Kidney glomerular epithelial cell (primary cell): ENCODE data around the gene EFCAB5.
"Not testable (repeated sequence)": the region's sequence is repeated elsewhere in the genome, so short reads cannot be mapped to it uniquely, and the experiment has no call there.

Source experiments
- DNase-seq: peaks from one replicate; lab custom pipeline; 2025; lab: John Stamatoyannopoulos, UW

EFCAB5 gene

DNA sequence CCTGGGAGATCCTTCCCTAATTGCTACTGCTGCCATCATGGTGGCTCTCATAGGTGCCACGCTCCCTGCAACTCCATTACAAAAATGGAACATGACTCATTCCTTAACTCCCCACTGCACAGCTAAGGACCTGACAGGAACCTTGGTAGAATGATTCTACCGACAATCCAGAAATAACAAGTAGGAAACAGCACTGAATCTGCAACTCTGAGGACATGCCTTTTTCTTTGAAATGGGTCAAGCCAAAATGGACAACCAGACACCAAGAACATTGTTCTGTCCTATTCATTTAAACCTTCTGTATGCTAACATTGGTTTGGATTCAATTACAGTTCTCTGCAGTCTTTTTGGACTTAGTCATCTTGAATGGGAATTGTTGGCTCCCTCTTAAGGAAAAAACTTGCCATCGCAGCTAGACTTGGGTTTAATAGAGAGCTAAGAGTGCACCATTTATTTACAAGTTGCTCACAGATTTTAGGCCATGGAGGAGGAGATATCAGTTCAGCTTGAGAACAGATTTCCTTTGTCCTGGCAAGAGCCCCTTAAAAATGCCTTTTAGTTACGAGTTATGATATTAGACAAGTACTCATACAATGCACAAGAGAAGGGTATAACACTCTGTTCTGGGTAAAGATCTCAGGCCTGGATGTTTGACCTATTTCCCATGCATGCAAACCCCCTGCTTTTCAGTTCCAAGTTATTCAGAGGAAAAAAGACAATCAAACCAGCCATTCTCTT, 154.2 kb downstream of the EFCAB5 start:
- peak; percentile 87 for DNase-seq

DNA sequence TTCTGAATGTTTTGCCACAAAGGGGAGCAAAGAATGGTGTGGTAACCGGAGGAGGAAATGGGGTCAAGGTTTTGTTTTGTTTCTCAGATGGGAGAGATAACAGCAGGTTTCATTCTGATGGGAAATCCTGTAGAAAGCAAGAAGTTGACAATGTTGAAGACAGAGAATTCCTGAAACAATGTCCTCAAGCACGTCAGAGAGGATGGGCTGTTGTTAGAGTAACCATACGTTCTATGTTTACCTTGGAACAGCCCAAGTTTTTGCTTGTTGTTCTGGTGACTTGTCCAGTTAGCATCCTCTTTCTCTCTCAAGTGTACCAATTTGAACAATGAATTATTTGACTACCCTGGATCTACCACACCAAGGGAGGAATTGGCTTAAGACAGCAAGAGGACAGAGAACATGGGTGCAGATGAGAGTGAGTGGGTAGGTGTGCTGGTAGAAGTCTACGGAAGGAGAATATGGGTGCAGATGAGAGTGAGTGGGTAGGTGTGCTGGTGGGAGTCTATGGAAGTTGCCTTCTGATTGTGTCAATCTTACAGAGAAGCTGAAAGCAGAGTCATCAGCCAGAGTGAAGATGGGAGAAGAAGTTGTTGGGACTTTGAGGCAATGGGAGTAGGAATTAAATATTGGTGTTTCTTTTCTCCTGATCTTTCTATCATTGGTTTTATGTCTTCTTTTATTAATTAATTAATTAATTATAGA, 160.4 kb downstream of the EFCAB5 start:
- no peak for DNase-seq

DNA sequence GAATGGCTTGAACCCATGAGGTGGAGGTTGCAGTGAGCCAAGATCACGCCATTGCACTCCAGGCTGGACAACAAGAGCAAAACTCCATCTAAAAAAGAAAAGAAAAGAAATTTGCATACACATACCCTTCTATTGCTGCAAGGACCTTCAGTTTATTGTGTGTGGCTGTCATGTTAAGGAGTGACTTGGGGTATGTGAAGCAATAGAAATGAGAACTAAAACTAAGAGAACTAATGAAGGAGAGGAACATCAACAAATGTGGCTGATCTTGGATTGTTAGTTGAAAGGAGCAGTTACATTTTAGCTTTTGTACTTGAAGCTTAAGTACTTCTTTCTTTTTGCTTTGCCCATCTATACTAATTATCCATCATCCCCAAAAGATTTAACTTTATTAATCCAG, 162.5 kb downstream of the EFCAB5 start:
- no peak for DNase-seq

DNA sequence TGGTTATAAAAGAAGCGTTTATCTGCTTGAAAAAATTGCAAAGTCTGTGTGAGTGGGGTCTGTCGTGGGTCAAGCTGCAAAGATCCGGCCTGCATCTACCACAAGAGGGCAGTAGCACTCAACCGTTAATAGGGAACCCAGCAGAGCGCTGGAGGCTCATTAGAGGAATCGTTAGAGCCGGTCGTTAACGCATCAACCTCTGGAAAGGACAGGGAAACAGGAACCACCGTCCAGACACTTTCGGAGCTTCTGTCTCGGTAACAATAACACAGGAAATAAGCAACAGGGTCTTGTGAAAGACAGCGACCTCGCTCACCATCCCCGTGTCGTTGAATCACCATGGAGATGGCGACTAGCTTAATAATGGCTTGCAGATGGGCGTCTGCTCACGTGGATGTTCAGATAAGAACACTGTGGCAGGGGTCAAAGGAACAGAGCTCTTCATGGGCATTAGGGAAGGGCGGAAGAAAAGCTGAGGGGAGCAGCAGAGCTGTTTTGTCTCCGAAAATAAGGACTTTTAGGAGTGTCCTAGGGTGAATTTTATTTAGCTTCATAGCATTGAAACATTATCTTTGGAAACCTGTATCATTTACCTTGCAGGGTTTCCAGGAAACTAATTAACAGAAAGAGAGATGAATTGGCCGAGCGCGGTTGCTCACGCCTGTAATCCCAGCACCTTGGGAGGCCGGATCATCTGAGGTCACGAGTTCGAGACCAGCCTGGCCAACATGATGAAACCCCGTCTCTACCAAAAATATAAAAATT, 163.3 kb downstream of the EFCAB5 start:
- peak; percentile 70 for DNase-seq

DNA sequence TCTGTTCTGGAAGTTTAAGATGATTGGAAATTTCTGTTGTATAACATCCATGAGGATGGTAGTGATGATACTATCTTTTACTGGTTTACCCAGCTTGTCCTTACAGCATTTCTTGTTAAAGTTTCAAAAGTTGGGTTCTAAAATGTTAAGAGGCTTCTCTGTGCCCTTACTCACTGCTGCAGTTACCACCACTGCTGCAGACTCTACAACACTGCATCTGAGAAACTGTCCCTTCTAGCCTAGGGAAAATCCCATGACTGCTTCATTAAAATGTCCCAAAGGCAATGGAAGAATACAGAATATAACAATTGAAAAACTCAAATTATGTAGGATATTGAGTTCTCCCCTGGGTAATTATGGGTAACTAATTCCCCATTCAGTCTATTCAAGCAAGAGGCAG, 171.4 kb downstream of the EFCAB5 start:
- no peak for DNase-seq

DNA sequence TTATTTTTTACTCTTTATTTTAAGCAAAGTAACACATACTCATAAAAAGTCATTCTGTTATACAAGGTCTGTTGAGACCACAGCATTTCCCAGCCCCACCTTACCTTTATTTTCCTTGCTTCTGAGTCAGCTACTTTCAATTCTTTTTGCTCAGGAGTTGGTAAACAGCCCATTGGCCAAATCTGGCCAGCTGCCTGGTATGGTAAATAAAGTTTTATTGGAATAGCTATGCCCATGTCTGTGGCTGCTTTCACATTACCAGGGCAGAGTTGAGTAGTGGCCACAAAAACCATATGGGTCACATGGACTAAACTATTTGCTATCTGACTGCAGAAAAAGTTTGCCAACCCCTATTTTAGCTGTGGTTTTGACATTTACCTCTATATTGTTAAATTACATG, 171.8 kb downstream of the EFCAB5 start:
- no peak for DNase-seq

DNA sequence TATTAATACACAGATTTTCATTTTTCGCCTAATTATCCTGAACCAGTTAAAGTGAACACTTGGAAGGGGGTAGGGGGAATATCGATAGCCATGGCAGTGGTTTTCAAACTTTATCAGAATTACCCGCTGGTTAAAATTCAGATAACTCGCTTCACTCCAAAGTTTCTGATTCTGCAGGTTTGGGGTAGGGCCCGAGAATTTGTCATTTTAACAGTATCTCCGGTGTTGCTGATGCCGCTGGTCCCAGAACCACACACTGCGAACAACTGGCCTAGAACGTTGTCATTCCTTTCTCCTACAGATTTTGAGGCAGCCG, 174.9 kb downstream of the EFCAB5 start:
- DNase-seq = no peak

DNA sequence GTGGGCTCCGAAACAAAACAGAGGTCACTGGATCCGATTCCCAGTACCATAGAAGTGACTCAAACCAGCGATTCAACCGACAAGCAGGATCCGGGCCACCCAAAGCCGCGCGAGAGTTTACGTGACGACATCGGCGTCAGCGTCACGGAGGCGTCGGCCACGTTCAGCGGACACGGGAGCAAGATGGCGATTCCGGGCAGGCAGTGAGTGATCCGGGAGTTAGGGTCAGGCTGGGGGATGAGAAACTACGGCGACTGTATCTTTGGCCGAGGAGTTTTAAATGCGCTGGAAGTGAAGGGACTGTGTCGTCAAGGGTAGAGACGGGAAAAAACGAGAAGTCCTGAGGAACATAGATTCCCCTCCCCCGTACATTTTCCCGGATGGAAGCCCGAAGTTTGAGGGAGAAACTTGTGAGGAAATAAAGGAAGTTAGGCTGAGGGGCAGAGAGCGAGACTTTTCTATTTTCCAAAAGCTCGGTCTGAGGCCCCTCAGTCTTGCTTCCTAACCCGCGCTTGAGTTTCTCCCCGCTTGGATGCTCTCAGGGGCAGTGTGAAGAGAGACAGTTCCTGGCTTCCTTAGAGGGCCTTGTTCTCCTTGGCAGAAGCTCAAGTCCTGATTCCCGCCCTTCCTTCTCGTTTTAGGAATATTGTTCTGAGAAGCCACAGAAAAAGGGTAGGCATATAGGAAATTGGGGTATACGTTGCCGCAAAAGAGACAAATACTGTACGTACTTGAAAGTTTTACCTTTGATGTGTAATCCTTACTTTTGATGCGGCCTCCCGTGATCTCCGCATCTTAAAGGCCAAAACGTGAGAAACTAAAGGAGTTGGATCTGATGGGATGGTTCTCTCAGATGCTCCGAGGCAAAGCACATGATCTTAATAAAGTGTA, 175.5 kb downstream of the EFCAB5 start, which contains the start of gene NSRP1:
Gene NSRP1, plus strand, starts transcription at position 156 of the 891 bp plus-strand sequence. Its CDS starts 28 bp downstream, at position 184.
- peak; percentile 87 for DNase-seq

DNA sequence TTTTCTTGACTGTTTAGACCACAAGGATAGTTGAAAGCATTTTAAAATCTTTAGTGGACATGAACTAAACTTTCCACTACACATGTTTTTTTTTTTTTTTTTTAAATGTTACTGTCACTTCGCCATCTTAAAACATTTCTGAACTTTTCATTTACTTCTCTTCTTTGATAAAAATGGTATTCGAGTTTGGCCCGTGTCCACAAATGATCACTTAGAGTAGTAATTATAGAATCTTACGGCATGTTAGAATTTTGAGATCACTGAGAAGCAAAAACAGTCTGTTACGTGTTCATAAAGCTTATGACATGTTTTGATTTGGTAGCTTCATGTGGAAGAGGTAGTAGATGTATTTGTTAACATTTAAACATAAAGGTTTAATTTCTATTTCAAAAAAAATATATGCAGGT, 176.2 kb downstream of the EFCAB5 start:
- no peak for DNase-seq

DNA sequence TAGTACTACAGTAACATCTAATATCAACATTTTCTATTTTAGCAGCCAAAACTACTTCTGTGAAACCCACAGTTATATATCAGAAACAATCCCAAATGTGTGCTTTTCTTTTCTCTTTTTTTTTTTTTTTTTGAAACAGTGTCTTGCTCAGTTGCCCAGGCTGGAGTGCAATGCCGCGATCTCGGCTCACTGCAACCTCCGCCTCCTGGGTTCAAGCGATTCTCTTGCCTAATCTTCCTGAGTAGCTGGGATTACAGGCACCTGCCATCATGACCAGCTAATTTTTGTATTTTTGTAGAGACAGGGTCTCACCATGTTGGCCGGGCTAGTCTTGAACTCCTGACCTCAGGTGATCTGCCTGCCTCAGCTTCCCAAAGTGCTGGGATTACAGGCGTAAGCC, 177.2 kb downstream of the EFCAB5 start:
- DNase-seq = not testable (repeated sequence)

DNA sequence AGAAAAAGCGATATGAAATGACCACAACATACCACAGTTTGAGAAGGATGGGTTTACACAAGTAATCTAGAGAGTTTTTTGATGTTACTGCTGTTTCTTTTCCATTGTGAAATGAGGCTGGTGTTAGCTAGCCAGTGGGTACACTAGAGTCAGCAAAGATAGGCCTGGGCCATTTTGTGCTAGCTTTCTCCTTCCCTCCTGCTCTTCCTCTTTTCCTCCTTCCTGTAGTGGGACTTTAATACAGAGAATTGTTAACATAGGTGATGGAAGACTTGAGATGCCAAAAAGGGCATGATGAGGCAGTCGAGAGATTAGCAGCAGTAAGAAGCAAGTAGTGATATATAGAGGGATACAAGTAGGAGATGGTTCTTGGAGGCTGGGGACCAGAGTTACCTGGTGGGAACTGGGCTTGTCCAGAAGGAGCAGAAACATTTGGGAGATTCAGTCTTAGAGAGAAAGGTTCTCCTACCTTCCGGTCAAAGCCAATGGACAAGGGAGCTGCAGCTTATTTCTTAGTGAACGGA, 182.9 kb downstream of the EFCAB5 start:
- DNase-seq = no peak

DNA sequence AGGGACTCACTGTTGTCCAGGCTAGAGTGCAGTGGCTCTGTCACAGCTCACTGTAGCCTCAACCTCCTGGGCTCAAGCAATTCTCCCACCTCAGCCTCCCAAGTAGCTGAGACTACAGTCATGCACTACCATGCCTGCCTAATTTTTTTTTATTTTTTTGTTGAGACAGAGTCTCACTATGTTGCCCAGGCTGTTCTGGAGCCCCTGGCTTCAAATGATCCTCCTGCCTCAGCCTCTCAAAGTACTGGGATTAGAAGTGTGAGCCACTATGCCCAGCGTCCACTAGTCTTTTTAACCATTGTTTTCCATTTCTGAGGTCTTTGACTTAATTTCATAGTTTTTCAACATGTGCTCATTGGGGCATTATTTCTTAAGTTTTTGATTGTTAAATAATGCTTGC, 188.7 kb downstream of the EFCAB5 start:
- DNase-seq = no peak

DNA sequence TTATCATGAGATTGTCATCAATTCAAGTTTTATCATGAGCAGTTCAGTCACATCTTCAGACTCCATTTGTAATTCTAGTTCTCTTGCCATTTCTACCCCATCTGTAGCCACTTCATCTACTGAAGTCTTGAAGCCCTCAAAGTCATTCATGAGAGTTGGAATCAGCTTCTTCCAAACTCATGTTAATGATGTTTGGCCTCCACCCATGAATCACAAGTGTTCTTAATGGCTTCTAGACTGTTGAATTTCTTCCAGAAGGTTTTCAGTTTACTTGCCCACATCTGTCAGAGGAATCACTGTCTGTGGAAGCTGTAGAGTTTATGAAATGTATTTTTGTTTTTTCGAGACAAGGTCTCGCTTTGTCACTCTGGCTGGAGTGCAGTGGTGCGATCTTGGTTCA, 191.2 kb downstream of the EFCAB5 start:
- DNase-seq = no peak

DNA sequence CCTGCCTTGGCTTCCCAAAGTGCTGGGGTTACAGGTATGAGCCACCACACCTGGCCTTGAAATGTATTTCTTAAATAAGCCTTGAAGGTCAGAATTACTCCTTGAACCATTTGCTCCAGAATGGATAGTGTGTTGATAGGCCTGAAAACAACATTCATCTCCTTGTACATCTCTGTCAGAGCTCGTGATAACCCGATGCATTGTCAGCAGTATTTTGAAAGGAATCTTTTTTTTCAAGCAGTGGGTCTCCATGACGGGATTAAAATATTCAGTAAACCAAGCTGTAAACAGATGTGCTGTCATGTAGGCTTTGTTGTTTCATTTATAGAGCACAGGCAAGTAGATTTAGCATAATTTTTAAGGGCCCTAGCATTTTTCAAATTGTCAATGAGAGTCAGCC, 191.8 kb downstream of the EFCAB5 start:
- no peak for DNase-seq

DNA sequence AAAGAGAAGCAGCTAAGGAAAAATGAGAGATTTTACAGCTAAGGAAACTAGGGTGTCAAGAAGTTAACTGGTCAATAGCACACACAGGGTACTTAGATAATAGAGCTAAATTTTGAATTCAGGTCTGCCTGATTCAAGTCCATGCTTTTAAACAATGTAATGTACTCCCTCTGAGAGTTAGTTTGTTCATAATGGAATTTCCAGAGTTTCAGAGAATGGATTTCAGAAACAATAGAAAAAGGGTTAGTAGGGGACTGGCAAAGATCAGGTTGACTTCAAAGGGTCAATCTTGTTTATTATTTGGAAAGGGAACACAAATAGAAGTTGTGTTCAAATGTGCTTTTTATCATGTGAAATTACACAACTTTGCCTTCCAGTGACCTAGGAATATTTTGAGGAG, 193.1 kb downstream of the EFCAB5 start:
- no peak for DNase-seq

DNA sequence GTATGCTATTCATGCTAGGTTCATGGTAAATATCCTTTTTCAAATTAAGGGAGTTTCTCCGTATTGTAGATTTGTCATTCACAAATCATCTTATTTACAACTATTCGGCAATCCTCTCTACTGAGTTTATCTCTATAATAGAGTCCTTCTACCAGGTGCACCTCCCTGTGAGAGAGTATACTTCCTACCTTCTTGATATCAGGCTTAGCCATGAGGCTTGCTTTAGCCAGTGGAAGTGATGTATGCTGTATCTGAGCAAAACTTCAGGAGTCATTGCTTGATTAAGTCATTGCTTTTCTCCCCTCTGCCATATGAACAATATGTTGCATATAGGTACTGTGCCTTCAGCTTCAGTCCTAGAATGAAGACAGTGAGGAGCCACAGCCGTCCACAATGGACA, 195.7 kb downstream of the EFCAB5 start:
- no peak for DNase-seq

DNA sequence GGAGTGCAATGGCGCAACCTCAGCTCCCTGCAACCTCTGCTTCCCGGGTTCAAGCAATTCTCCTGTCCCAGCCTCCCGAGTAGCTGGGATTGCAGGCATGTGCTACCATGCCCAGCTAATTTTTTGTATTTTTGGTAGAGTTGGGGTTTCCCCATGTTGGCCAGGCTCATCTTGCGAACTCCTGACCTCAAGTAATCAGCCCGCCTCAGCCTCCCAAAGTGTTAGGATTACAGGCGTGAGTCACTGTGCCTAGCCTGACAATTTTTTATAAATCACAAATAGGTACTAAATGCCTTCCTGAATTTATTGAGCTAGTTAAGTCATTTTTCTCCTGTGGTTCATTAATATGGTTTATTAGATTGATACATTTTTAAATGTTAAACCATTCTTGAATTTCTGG, 206.4 kb downstream of the EFCAB5 start:
- not testable (repeated sequence) for DNase-seq

DNA sequence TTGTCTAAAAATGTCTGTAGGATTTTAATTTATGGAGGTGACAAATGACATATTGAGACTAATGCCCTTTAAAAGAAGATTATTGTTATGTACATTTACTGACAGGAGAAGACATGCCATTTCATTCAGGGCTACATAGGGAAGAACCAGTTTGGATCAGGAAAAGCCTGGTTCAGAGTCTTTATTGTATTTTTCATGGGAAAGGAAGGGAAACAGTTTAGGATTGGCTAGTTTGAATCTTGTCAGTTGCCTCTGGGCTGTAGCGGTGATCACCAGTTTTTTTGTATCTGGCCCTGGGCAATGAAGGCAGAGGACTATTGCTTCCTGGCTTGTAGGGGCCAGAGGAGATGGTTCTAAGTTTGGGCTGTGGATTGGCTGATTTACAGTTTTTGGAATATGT, 206.9 kb downstream of the EFCAB5 start:
- DNase-seq = no peak

DNA sequence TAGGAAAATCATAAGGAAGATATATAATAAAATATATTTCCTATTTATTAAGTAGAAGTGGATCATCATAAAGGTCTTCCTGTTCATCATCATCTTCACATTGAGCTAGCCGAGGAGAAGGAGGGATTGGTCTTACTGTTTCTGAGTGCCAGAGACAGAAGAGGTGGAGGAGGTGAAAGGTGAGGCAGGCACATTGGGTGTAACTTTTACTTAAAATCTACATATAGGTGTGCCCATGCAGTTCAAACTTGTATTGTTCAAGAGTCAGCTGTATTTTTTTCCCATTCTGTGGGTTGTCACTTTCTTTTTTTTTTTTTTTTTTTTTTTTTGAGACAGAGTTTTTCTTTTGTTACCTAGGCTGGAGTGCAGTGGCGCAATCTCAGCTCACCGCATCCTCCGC, 210.0 kb downstream of the EFCAB5 start:
- DNase-seq = no peak

DNA sequence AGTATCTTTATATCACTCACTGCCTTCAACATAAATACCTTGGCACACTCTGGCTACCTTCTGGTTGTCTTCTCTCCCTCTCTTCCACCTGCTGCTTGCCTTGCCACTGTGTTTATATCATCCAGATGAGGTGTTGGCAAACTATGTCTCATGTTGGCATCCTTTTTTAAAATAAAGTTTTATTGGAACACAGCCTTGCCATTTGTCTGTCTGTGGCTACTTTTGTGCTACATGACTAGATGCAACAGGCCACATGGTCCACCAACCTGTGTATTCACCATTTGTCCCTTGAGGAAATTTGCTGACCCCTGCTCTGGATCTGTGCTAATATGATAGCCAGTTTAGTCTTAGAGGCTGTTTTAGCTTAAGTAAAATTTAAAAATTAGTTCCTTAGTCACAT, 212.0 kb downstream of the EFCAB5 start:
- DNase-seq = no peak

DNA sequence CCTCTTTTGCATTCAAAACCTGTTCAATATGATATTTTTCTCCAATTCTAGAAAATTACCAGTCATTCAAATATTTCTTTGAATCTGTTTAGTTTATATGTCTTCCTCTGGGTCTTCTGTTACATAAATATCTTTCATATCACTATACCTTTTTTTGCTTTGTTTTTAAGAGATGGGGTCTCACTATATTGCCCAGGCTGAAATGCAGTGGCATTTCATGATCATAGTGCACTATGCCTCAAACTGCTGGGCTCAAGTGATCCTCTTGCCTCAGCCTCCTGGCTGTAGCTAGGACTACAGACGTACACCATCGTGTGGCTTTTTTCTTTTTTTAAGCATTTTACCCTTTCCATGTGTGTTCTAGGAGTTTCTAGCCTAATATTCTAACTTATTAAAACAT, 214.0 kb downstream of the EFCAB5 start:
- no peak for DNase-seq
